Parathyroid adenoma (tissue), 2 donors: ENCODE results near the gene CEP162.
"Not testable (repeated sequence)": the region's sequence is repeated elsewhere in the genome, so short reads cannot be mapped to it uniquely, and the experiment has no call there.

ENCODE experiments used
- H2AFZ ChIP-seq: fragments of 300-600 bp; sonication (generic); one replicate; pipeline ENCODE4 v1.7.0; 2017; ENCODE audit warnings: antibody characterized with exemption, mild to moderate bottlenecking
- H3K27ac ChIP-seq: fragments of 300-600 bp; sonication (generic); one replicate; pipeline ENCODE4 v1.7.0; 2017
- H3K27me3 ChIP-seq: fragments of 300-600 bp; sonication (generic); one replicate; pipeline ENCODE4 v1.7.0; 2017; ENCODE audit warnings: low read length; ENCODE audit not compliant: control insufficient read depth, insufficient read depth
- H3K36me3 ChIP-seq: fragments of 300-600 bp; sonication (generic); one replicate; pipeline ENCODE4 v1.7.0; 2017; ENCODE audit warnings: low read length; ENCODE audit not compliant: control insufficient read depth, insufficient read depth
- H3K4me1 ChIP-seq: fragments of 300-600 bp; sonication (generic); one replicate; pipeline ENCODE4 v1.7.0; 2017; ENCODE audit warnings: control low read depth
- H3K4me2 ChIP-seq: fragments of 300-600 bp; sonication (generic); one replicate; pipeline ENCODE4 v1.7.0; 2017; ENCODE audit warnings: low read length
- H3K4me3 ChIP-seq: fragments of 300-600 bp; sonication (generic); one replicate; pipeline ENCODE4 v1.7.0; 2017; ENCODE audit warnings: low read depth, low read length
- H3K79me2 ChIP-seq: fragments of 300-600 bp; sonication (generic); one replicate; pipeline ENCODE4 v1.7.0; 2017; ENCODE audit warnings: control low read depth
- H3K9ac ChIP-seq: fragments of 300-600 bp; sonication (generic); one replicate; pipeline ENCODE4 v1.7.0; 2017; ENCODE audit warnings: mild to moderate bottlenecking
- H3K9me3 ChIP-seq: fragments of 300-600 bp; sonication (generic); one replicate; pipeline ENCODE4 v1.7.0; 2017; ENCODE audit warnings: low read length; ENCODE audit not compliant: control insufficient read depth
- CTCF ChIP-seq: fragments of 300-600 bp; sonication (generic); IDR thresholded peaks from one replicate; pipeline ENCODE4 v1.7.0; 2017; ENCODE audit warnings: antibody characterized with exemption, mild to moderate bottlenecking
- donor health status: primary hyperparathyroidism.

Gene CEP162

GRCh38 chr6:84089081-84089480, 138.4 kb downstream of the CEP162 start:
- Histone ChIP-seq H3K4me1 (no peaks in the 10 kb centered on the region), H3K9ac (no peak overlapping the region), H3K79me2 (no peaks in the 10 kb centered on the region), H3K27me3 (no peaks in the 10 kb centered on the region), H3K36me3 (no peaks in the 10 kb centered on the region), H2AFZ (no peak overlapping the region), H3K27ac (no peak overlapping the region), H3K4me2 (no peak overlapping the region), H3K9me3 (no peaks in the 10 kb centered on the region), H3K4me3 (no peak overlapping the region)
- no peak for TF ChIP-seq CTCF

- Histone ChIP-seq H3K79me2 (no peaks in the 10 kb centered on the region), H3K9me3 (no peaks in the 10 kb centered on the region), H3K4me3 (no peak overlapping the region), H2AFZ (no peak overlapping the region), H3K27ac (no peak overlapping the region), H3K9ac (no peak overlapping the region), H3K4me2 (no peak overlapping the region), H3K4me1 (no peaks in the 10 kb centered on the region), H3K36me3 (no peaks in the 10 kb centered on the region), H3K27me3 (no peaks in the 10 kb centered on the region)
- no peak for TF ChIP-seq CTCF
These were observed 140.7 kb downstream of the CEP162 start for GRCh38 chr6:84086545-84087429.

- no peak overlapping the region for H2AFZ ChIP-seq
- no peak overlapping the region for H3K4me3 ChIP-seq
- TF ChIP-seq CTCF = no peak
- no peak overlapping the region for H3K4me2 ChIP-seq
- H3K36me3 ChIP-seq = no peaks in the 10 kb centered on the region
- H3K9me3 ChIP-seq = no peaks in the 10 kb centered on the region
- H3K4me1 ChIP-seq = no peaks in the 10 kb centered on the region
- H3K79me2 ChIP-seq = no peaks in the 10 kb centered on the region
- no peak overlapping the region for H3K27ac ChIP-seq
- no peaks in the 10 kb centered on the region for H3K27me3 ChIP-seq
- H3K9ac ChIP-seq = no peak overlapping the region
These were observed 141.4 kb downstream of the CEP162 start for GRCh38 chr6:84086056-84086455.

GRCh38 chr6:84084705-84085104, 142.7 kb downstream of the CEP162 start:
- H2AFZ ChIP-seq, H3K9ac ChIP-seq, H3K4me1 ChIP-seq, H3K27me3 ChIP-seq, H3K9me3 ChIP-seq, H3K4me2 ChIP-seq, H3K27ac ChIP-seq, H3K4me3 ChIP-seq, H3K36me3 ChIP-seq, H3K79me2 ChIP-seq: not testable (repeated sequence)

- H3K4me2 ChIP-seq = no peak overlapping the region
- no peak overlapping the region for H2AFZ ChIP-seq
- no peaks in the 10 kb centered on the region for H3K36me3 ChIP-seq
- H3K4me3 ChIP-seq = no peak overlapping the region
- H3K9ac ChIP-seq = no peak overlapping the region
- no peaks in the 10 kb centered on the region for H3K79me2 ChIP-seq
- H3K9me3 ChIP-seq = no peaks in the 10 kb centered on the region
- H3K27me3 ChIP-seq = no peaks in the 10 kb centered on the region
- H3K27ac ChIP-seq = no peak overlapping the region
- no peak for TF ChIP-seq CTCF
- no peaks in the 10 kb centered on the region for H3K4me1 ChIP-seq
These were observed 144.7 kb downstream of the CEP162 start for GRCh38 chr6:84082689-84083265.
